Measurements from ENCODE around the gene SLC7A9.

DNA sequence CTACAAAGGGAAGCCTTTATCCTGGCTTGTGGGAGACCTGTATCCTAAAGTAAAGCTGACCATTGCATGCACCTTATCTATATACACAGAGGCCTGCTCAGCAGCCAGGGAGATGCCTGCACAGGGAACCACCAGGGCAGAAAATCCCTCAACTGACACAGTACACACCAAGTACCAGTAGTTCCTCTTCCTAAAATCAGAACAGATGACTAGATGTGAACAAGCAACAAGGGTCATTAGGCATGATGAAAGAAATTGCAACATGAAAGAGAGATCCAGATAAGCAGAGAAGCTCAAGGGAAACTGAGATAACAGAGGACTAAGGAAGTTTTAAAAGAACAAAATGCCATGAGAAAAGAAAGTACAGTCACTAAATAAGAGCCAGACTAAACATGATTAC is 39.7 kb upstream of the SLC7A9 start:
- TF ChIP-seq, protein P1, sequence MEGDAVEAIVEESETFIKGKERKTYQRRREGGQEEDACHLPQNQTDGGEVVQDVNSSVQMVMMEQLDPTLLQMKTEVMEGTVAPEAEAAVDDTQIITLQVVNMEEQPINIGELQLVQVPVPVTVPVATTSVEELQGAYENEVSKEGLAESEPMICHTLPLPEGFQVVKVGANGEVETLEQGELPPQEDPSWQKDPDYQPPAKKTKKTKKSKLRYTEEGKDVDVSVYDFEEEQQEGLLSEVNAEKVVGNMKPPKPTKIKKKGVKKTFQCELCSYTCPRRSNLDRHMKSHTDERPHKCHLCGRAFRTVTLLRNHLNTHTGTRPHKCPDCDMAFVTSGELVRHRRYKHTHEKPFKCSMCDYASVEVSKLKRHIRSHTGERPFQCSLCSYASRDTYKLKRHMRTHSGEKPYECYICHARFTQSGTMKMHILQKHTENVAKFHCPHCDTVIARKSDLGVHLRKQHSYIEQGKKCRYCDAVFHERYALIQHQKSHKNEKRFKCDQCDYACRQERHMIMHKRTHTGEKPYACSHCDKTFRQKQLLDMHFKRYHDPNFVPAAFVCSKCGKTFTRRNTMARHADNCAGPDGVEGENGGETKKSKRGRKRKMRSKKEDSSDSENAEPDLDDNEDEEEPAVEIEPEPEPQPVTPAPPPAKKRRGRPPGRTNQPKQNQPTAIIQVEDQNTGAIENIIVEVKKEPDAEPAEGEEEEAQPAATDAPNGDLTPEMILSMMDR (IDR thresholded peaks at IDR 0.05): no peak
- TF ChIP-seq POLR2A (IDR thresholded peaks at IDR 0.05): no peak
